ENCODE data around the gene HSFX3.

- TF ChIP-seq JUN (IDR thresholded peaks at IDR 0.05; ENCODE audit: low read depth, low read length) (no peak), SAP30 (IDR thresholded peaks at IDR 0.05; ENCODE audit: insufficient read depth, insufficient replicate concordance, low read length) (no peak), CTCF (IDR thresholded peaks at IDR 0.05; ENCODE audit: control extremely low read depth in 1 of 3, insufficient read depth in 1 of 3, low read depth in 1 of 3, low read length in 3 of 3) (no peak)
Observed at GRCh38 chrX:149567621-149568417, 18.1 kb upstream of the HSFX3 start.
